A549 (cell line): ENCODE measurements around the gene ZNF264.

Experiments
- BHLHE40 ChIP-seq: IDR thresholded peaks from 2 replicates; pipeline ENCODE4 v1.6.1; 2012; ENCODE audit warnings: low read depth, low read length, inconsistent platforms
- CBX8 ChIP-seq: fragments of 200-600 bp; sonication (generic); IDR thresholded peaks from 2 replicates; pipeline ENCODE4 v1.6.1; 2016
- CTCF ChIP-seq: fragments of >200 bp; sonication (Bioruptor Twin); formaldehyde crosslinking; IDR thresholded peaks from 3 replicates; pipeline ENCODE4 v1.5.1; 2016
- MYC ChIP-seq: IDR thresholded peaks from 2 replicates; pipeline ENCODE4 v1.6.1; 2012; ENCODE audit warnings: mild to moderate bottlenecking, inconsistent platforms, low read length, improper control_type of control experiment, borderline replicate concordance
- POLR2A ChIP-seq: IDR thresholded peaks from 2 replicates; pipeline ENCODE4 v1.6.1; 2012; ENCODE audit warnings: mild to moderate bottlenecking, low read length
- POLR2AphosphoS2 ChIP-seq: conservative IDR thresholded peaks from 2 replicates; pipeline ENCODE4 v1.6.1; 2012; ENCODE audit warnings: low read length, improper control_type of control experiment, inconsistent platforms
- RAD21 ChIP-seq, 2 experiments: fragments of >200 bp in 1 of 2; sonication (Bioruptor Twin) in 1 of 2; formaldehyde crosslinking in 1 of 2; IDR thresholded peaks in 1 of 2; conservative IDR thresholded peaks in 1 of 2; 2 replicates in 1 of 2; 3 replicates in 1 of 2; pipeline ENCODE4 v1.6.1; 2012 to 2018; ENCODE audit warnings: inconsistent platforms in 1 of 2
- RCOR1 ChIP-seq: fragments of 150-350 bp; IDR thresholded peaks from 2 replicates; pipeline ENCODE4 v1.6.1; 2014; ENCODE audit warnings: antibody characterized with exemption, low read length, low read depth

- no peak for TF ChIP-seq CTCF
- TF ChIP-seq POLR2A: no peak
- TF ChIP-seq CBX8: no peak
- no peak for TF ChIP-seq MYC
- TF ChIP-seq RAD21 (conservative IDR thresholded peaks at IDR 0.05 in 1 of 2, IDR thresholded peaks at IDR 0.05 in 1 of 2): no peak
- TF ChIP-seq RCOR1: no peak
- no peak for TF ChIP-seq BHLHE40
- TF ChIP-seq POLR2AphosphoS2: no peak
Observed at GRCh38 chr19:57210381-57210780, 19.1 kb downstream of the ZNF264 start.
